Endothelial cell of umbilical vein (primary cell): ENCODE data around the gene ARHGDIB. TPM values are rescaled to one million over a fixed set of nuclear protein-coding genes. Genes with fewer than 3 reads are reported as not detected.

Experiments used
- BruUV-seq: library from RNA; stranded (reverse); fragments of 400-500 nt; replicated peaks from 2 replicates; lab custom pipeline; 2021; lab: Mats Ljungman, UMichigan
- CTCF ChIA-PET: fragments of 300-600, 350-600 bp; sonication (Branson Sonifier 250); formaldehyde crosslinking; loops from one replicate; lab custom pipeline; 2021; ENCODE audit warnings: antibody characterized with exemption, inconsistent platforms; lab: Charles Lee
- POLR2A ChIA-PET: fragments of 300-600, 350-600 bp; sonication (Branson Sonifier 250); formaldehyde crosslinking; loops from one replicate; lab custom pipeline; 2021; ENCODE audit warnings: antibody characterized with exemption, inconsistent platforms; lab: Charles Lee
- DNase-seq: peaks from one replicate; pipeline ENCODE4 v3.0.0-alpha.2; 2011; ENCODE audit warnings: low read depth, low spot score
- FAIRE-seq: peaks from 2 replicates; lab custom pipeline; 2011; peaks lifted over from hg19 to GRCh38; lab: Jason Lieb, UNC
- H2AFZ ChIP-seq: 2 replicates; pipeline ENCODE4 v1.6.0; 2012; ENCODE audit warnings: low read depth, low read length, control low read depth, inconsistent platforms
- H3K27ac ChIP-seq: 2 replicates; pipeline ENCODE4 v1.5.1; 2011; ENCODE audit warnings: low read depth, mild to moderate bottlenecking, control low read depth, low read length, moderate library complexity; ENCODE audit not compliant: insufficient read depth
- H3K27me3 ChIP-seq, 2 experiments: 2 replicates each; pipeline versions ENCODE4 v1.6.0 to v1.6.1; 2011; ENCODE audit warnings: low read length in 2 of 2, mixed read lengths in 1 of 2; ENCODE audit not compliant: control insufficient read depth in 2 of 2, insufficient read depth in 2 of 2
- H3K36me3 ChIP-seq, 2 experiments: 2 replicates in 1 of 2; 3 replicates in 1 of 2; pipeline ENCODE4 v1.5.1; 2011; ENCODE audit warnings: low read length in 2 of 2, mild to moderate bottlenecking in 1 of 2, moderate library complexity in 1 of 2; ENCODE audit not compliant: control insufficient read depth in 2 of 2, insufficient read depth in 2 of 2; ENCODE audit errors: extremely low read depth in 1 of 2
- H3K4me1 ChIP-seq: 3 replicates; pipeline ENCODE4 v1.5.1; 2011; ENCODE audit warnings: mild to moderate bottlenecking, low read length; ENCODE audit not compliant: control insufficient read depth, insufficient read depth; ENCODE audit errors: extremely low read depth
- H3K4me2 ChIP-seq: 2 replicates; pipeline ENCODE4 v1.6.1; 2011; ENCODE audit warnings: low read length, control low read depth, mixed read lengths; ENCODE audit not compliant: insufficient read depth
- H3K4me3 ChIP-seq, 3 experiments: fragments of 200-600 bp in 1 of 3; sonication (generic), shearing (Covaris generic) in 1 of 3; replicated peaks in 1 of 3; 2 replicates each; pipeline ENCODE4 v1.5.1; 2011 to 2016; ENCODE audit warnings: control low read depth in 3 of 3, low read length in 3 of 3, mild to moderate bottlenecking in 2 of 3, inconsistent platforms in 1 of 3, low read depth in 1 of 3, moderate library complexity in 1 of 3; ENCODE audit not compliant: insufficient read depth in 1 of 3
- H3K79me2 ChIP-seq: 2 replicates; pipeline ENCODE4 v1.6.0; 2012; ENCODE audit warnings: low read length, inconsistent platforms; ENCODE audit not compliant: control insufficient read depth, insufficient read depth
- H3K9ac ChIP-seq: replicated peaks from 2 replicates; pipeline ENCODE3; 2011; ENCODE audit warnings: low read length, control low read depth; ENCODE audit not compliant: insufficient read depth; ENCODE audit errors: extremely low read depth
- H3K9me1 ChIP-seq: replicated peaks from 3 replicates; pipeline ENCODE4 v1.6.0; 2011; ENCODE audit warnings: mild to moderate bottlenecking, low read length; ENCODE audit not compliant: control insufficient read depth, insufficient read depth; ENCODE audit errors: extremely low read depth
- H3K9me3 ChIP-seq: replicated peaks from 2 replicates; pipeline ENCODE4 v1.5.1; 2012; ENCODE audit warnings: low read length, inconsistent platforms; ENCODE audit not compliant: control insufficient read depth, insufficient read depth
- H4K20me1 ChIP-seq: replicated peaks from 2 replicates; pipeline ENCODE3; 2011; ENCODE audit warnings: mild to moderate bottlenecking, low read length; ENCODE audit not compliant: control insufficient read depth, insufficient read depth; ENCODE audit errors: extremely low read depth
- CTCF ChIP-seq, 2 donors: IDR thresholded peaks; 1 replicate in 1 of 2; 2 replicates in 1 of 2; pipeline ENCODE4 v1.5.1; 2011; ENCODE audit warnings: low read length in 2 of 2, mild to moderate bottlenecking in 2 of 2, moderate library complexity in 2 of 2, control low read depth in 1 of 2, inconsistent platforms in 1 of 2, low read depth in 1 of 2; ENCODE audit not compliant: insufficient read depth in 1 of 2; ENCODE audit errors: extremely low read depth in 1 of 2
- EZH2 ChIP-seq: IDR thresholded peaks from 2 replicates; pipeline ENCODE4 v1.6.1; 2012; ENCODE audit warnings: borderline replicate concordance, low read depth, mild to moderate bottlenecking, moderate library complexity, low read length, inconsistent platforms; ENCODE audit not compliant: severe bottlenecking
- FOS ChIP-seq: IDR thresholded peaks from 2 replicates; pipeline ENCODE4 v1.6.1; 2011; ENCODE audit warnings: mild to moderate bottlenecking, low read length, moderate library complexity, borderline replicate concordance; ENCODE audit not compliant: insufficient read depth
- GATA2 ChIP-seq: IDR thresholded peaks from 2 replicates; pipeline ENCODE4 v1.7.0; 2011; ENCODE audit warnings: low read depth, mild to moderate bottlenecking, moderate library complexity, mixed read lengths, low read length; ENCODE audit not compliant: insufficient read length, insufficient read depth
- JUN ChIP-seq: IDR thresholded peaks from 2 replicates; pipeline ENCODE4 v1.6.1; 2011; ENCODE audit warnings: borderline replicate concordance, low read depth; ENCODE audit not compliant: insufficient read length, insufficient read depth
- MAX ChIP-seq: IDR thresholded peaks from 2 replicates; pipeline ENCODE4 v1.6.1; 2011; ENCODE audit not compliant: insufficient read depth, insufficient read length
- MYC ChIP-seq: IDR thresholded peaks from one replicate; pipeline ENCODE4 v1.6.1; 2011; ENCODE audit warnings: mild to moderate bottlenecking, low read depth, low read length
- POLR2A ChIP-seq: IDR thresholded peaks from 2 replicates; pipeline ENCODE4 v1.6.1; 2012; ENCODE audit warnings: low read depth, mild to moderate bottlenecking, control low read depth, low read length
- POLR2AphosphoS5 ChIP-seq: IDR thresholded peaks from 2 replicates; pipeline ENCODE4 v1.6.1; 2012; ENCODE audit warnings: low read depth, mild to moderate bottlenecking, control low read depth, low read length, moderate library complexity; ENCODE audit not compliant: insufficient read depth
- dilution Hi-C: fragments of 300-500 bp; cut with MboI; formaldehyde crosslinking; loops from one replicate; pipeline ENCODE4 v1.15.0; 2019; ENCODE audit warnings: low sequenced_read_pairs; ENCODE audit not compliant: extremely low pct_ligation_motif_present
- intact Hi-C: fragments of 100-400 bp; cut with micrococcal nuclease; formaldehyde crosslinking; loops from one replicate; pipeline ENCODE4 v1.10.0; 2022
- polyA plus RNA-seq, 4 experiments: library from polyadenylated mRNA; depleted of rRNA in 3 of 4; stranded (reverse) in 3 of 4; unstranded in 1 of 4; fragments of >200 nt; gene quantifications; 2 replicates each; pipeline versions ENCODE4 v1.2.1 to v1.2.3, GENCODE V29; 2011 to 2012; ENCODE audit warnings: missing spikeins in 1 of 4
- total RNA-seq: library from RNA; stranded (reverse); gene quantifications from 2 replicates; pipeline ENCODE4 v1.2.3, GENCODE V29; 2021

The ARHGDIB gene
- total and polyA plus RNA-seq, 2 donors (not counting 3 experiments of a cell fraction or from before 2014, with no cell fraction given) = 483 to 1,200 TPM

- CTCF ChIA-PET = interaction anchor here (0.9 to 1.7 kb wide), 8 partner anchors 9 to 125 kb away, joined by 3 to 10 read pairs (median 4); no protein-coding TSS in a partner anchor
- H4K20me1 ChIP-seq = no peaks in the 10 kb centered on the region
- DNase-seq (no peak), FAIRE-seq (no peak)
- TF ChIP-seq MAX (no peak), POLR2AphosphoS5 (no peak), POLR2A (no peak), CTCF (IDR thresholded peaks at IDR 0.05; ENCODE audit: extremely low read depth in 1 of 2, insufficient read depth in 1 of 2, low read depth in 1 of 2, low read length in 2 of 2) (peak; percentile 13)
- H3K4me1 ChIP-seq = peaks cover 6% of the 10 kb centered on the region
- H3K36me3 ChIP-seq = peaks cover 0 to 1% of the 10 kb centered on the region in 2 experiments
- no peaks in the 10 kb centered on the region for H3K79me2 ChIP-seq
- dilution Hi-C loops (no loop called here), intact Hi-C loops (loop anchor here (1.0 kb wide), 1 partner anchor 59 kb away; no protein-coding TSS in a partner anchor)
- no peak overlapping the region for H3K27ac ChIP-seq
- BruUV-seq = no TSS peak
- H3K27me3 ChIP-seq = no peaks in the 10 kb centered on the region
- H2AFZ ChIP-seq = no peak overlapping the region
- H3K4me2 ChIP-seq = no peak overlapping the region
- no peak overlapping the region for H3K9ac ChIP-seq
- H3K4me3 ChIP-seq = no peak overlapping the region
- H3K9me1 ChIP-seq = no peaks in the 10 kb centered on the region
- POLR2A ChIA-PET = no interaction called here
- H3K9me3 ChIP-seq = no peaks in the 10 kb centered on the region
Observed at GRCh38 chr12:14936224-14936861, 25.1 kb downstream of the ARHGDIB start.

GRCh38 chr12:14935031-14935430 lies 26.4 kb downstream of the ARHGDIB start:
- FAIRE-seq (no peak), DNase-seq (no peak)
- Histone ChIP-seq H3K4me2 (no peak overlapping the region), H3K9ac (no peak overlapping the region), H3K9me1 (no peaks in the 10 kb centered on the region), H3K27me3 (no peaks in the 10 kb centered on the region), H2AFZ (no peak overlapping the region), H3K36me3 (no peaks in the 10 kb centered on the region), H3K4me3 (no peak overlapping the region), H4K20me1 (no peaks in the 10 kb centered on the region), H3K27ac (no peak overlapping the region), H3K9me3 (no peaks in the 10 kb centered on the region), H3K79me2 (no peaks in the 10 kb centered on the region), H3K4me1 (peaks cover 12% of the 10 kb centered on the region)
- intact Hi-C loops (no loop called here), dilution Hi-C loops (no loop called here)
- POLR2A ChIA-PET = no interaction called here
- no TSS peak for BruUV-seq
- CTCF ChIA-PET = no interaction called here
- TF ChIP-seq MYC (no peak), CTCF (IDR thresholded peaks at IDR 0.05; ENCODE audit: extremely low read depth in 1 of 2, insufficient read depth in 1 of 2, low read depth in 1 of 2, low read length in 2 of 2) (no peak), POLR2A (no peak), JUN (no peak), FOS (no peak), EZH2 (no peak), MAX (no peak), POLR2AphosphoS5 (no peak), GATA2 (no peak)
